ENCODE data around the gene KMT2A.

Gene KMT2A

GRCh38 chr11:118532852-118533768, 96.8 kb downstream of the KMT2A start:
- no peak for TF ChIP-seq CTCF (IDR thresholded peaks at IDR 0.05; ENCODE audit: low read depth, low read length, missing control alignments)

GRCh38 chr11:118533769-118534729, 97.8 kb downstream of the KMT2A start:
- no peak overlapping the region for H3K4me3 ChIP-seq (replicated peaks; ENCODE audit: low read depth, low read length)
- TF ChIP-seq CTCF (IDR thresholded peaks at IDR 0.05; ENCODE audit: low read depth, low read length, missing control alignments), result no peak
- no peak for DNase-seq (ENCODE audit: extremely low read depth, low read depth)

More at GRCh38 chr11:118532852-118533768, 96.8 kb downstream of the KMT2A start:
- no peak for DNase-seq (ENCODE audit: extremely low read depth, low read depth)
- H3K4me3 ChIP-seq (replicated peaks; ENCODE audit: low read depth, low read length), result no peak overlapping the region

- no peak for TF ChIP-seq CTCF (IDR thresholded peaks at IDR 0.05; ENCODE audit: low read depth, low read length, missing control alignments)
- no peak for DNase-seq (ENCODE audit: extremely low read depth, low read depth)
- H3K4me3 ChIP-seq (replicated peaks; ENCODE audit: low read depth, low read length), result no peak overlapping the region
Observed at GRCh38 chr11:118535261-118535660, 99.0 kb downstream of the KMT2A start.

GRCh38 chr11:118536726-118537125, 100.4 kb downstream of the KMT2A start:
- DNase-seq (ENCODE audit: extremely low read depth, low read depth), result no peak
- no peak for TF ChIP-seq CTCF (IDR thresholded peaks at IDR 0.05; ENCODE audit: low read depth, low read length, missing control alignments)
- H3K4me3 ChIP-seq (replicated peaks; ENCODE audit: low read depth, low read length), result no peak overlapping the region

- no peak overlapping the region for H3K4me3 ChIP-seq (replicated peaks; ENCODE audit: low read depth, low read length)
- TF ChIP-seq CTCF (IDR thresholded peaks at IDR 0.05; ENCODE audit: low read depth, low read length, missing control alignments), result no peak
- no peak for DNase-seq (ENCODE audit: extremely low read depth, low read depth)
Observed at GRCh38 chr11:118537409-118537980, 101.2 kb downstream of the KMT2A start.

- DNase-seq (ENCODE audit: extremely low read depth, low read depth), result no peak
- no peak overlapping the region for H3K4me3 ChIP-seq (replicated peaks; ENCODE audit: low read depth, low read length)
Observed at GRCh38 chr11:118544010-118544646, 107.8 kb downstream of the KMT2A start.

More at GRCh38 chr11:118544010-118544646, 107.8 kb downstream of the KMT2A start:
- TF ChIP-seq CTCF (IDR thresholded peaks at IDR 0.05; ENCODE audit: low read depth, low read length, missing control alignments), result no peak
